Gastrocnemius medialis (tissue), 4 donors: ENCODE results near the gene MYO6.

Source experiments
- POLR2A ChIP-seq, 2 donors: fragments of 450-650 bp; IDR thresholded peaks; one replicate each; pipeline ENCODE4 v1.6.1; 2017; ENCODE audit warnings: antibody characterized with exemption in 2 of 2, mild to moderate bottlenecking in 2 of 2, moderate library complexity in 2 of 2
- TF ChIP-seq, protein P1 (sequence below), 5 experiments: fragments of 450-650 bp in 3 of 5; fragments of 200-600 bp in 2 of 5; sonication (generic) in 2 of 5; IDR thresholded peaks in 4 of 5; conservative IDR thresholded peaks in 1 of 5; 1 replicate in 4 of 5; 2 replicates in 1 of 5; pipeline ENCODE4 v1.5.1; 2016 to 2019; ENCODE audit warnings: antibody characterized with exemption in 5 of 5, mild to moderate bottlenecking in 3 of 5, moderate library complexity in 3 of 5

DNA sequence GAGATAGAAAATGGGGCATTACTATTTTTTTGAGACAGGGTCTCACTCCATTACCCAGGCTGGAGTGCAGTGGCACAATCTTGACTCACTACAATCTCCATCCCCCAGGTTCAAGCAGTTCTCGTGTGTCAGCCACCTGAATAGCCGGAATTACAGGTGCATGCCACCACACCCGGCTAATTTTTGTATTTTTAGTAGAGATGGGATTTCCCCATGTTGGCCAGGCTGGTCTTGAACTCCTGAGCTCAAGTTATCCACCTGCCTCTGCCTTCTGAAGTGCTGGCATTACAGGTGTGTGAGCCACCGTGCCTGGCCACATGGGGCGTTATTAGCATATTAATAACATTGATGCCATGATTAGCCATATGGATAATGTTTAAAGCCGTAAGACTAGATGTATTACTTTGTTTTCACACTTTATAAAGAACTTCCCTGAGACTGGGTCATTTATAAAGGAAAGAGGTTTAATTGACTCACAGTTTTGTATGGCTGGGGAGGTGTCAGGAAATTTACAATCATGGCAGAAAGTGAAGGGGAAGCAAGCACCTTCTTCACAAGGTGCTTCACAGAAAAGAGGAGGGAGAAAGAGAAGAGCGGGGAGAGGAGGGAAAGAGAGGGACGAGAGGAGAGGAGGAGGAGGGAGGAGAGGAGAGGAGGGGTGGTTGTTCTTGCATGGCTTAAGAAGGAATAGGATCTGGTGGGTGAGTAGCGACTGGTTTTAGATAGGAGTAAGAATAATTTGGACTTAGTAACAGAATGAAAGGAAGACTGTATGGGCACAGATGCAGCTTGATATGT lies 51.9 kb downstream of the MYO6 start:
- TF ChIP-seq, protein P1, sequence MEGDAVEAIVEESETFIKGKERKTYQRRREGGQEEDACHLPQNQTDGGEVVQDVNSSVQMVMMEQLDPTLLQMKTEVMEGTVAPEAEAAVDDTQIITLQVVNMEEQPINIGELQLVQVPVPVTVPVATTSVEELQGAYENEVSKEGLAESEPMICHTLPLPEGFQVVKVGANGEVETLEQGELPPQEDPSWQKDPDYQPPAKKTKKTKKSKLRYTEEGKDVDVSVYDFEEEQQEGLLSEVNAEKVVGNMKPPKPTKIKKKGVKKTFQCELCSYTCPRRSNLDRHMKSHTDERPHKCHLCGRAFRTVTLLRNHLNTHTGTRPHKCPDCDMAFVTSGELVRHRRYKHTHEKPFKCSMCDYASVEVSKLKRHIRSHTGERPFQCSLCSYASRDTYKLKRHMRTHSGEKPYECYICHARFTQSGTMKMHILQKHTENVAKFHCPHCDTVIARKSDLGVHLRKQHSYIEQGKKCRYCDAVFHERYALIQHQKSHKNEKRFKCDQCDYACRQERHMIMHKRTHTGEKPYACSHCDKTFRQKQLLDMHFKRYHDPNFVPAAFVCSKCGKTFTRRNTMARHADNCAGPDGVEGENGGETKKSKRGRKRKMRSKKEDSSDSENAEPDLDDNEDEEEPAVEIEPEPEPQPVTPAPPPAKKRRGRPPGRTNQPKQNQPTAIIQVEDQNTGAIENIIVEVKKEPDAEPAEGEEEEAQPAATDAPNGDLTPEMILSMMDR (IDR thresholded peaks at IDR 0.05 in 4 of 5, conservative IDR thresholded peaks at IDR 0.05 in 1 of 5), result no peak
- TF ChIP-seq POLR2A (IDR thresholded peaks at IDR 0.05), result no peak
